Measurements from ENCODE around the gene IGSF5.

Gene IGSF5

DNA sequence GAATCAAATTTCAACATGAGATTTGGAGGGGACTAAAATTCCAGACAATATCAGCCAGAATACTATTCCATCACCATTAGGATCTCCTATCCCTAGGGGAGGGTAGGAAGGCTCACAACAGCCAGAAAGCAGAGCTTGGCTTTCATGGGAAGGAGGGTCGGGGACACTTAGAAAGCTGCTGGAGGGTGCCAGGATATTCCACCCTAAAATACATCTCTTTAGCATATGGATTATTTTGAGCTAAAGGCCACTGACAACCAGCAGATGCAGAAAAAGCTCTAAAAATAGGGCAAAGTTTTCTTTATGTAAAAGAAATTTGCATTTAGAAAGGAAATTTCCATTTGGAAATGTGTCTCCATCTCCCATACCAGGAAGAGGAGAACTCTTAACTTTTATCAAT, 68.0 kb downstream of the IGSF5 start:
- Histone ChIP-seq H3K9ac (ENCODE audit: insufficient read length, low read depth) (no peak overlapping the region), H3K36me3 (ENCODE audit: insufficient read depth, insufficient read length, low read length) (no peaks in the 10 kb centered on the region), H3K9me3 (ENCODE audit: insufficient read depth, low read length) (peaks cover 20% of the 10 kb centered on the region; the same call in 1 of the 2 replicates), H3K27me3 (ENCODE audit: insufficient read depth, insufficient read length) (no peaks in the 10 kb centered on the region), H3K4me1 (ENCODE audit: insufficient read depth, insufficient read length) (no peaks in the 10 kb centered on the region), H3K4me3 (ENCODE audit: insufficient read length, low read depth) (no peak overlapping the region)
- no peak for DNase-seq (ENCODE audit: low read depth, low spot score)
- TF ChIP-seq ZNF274 (IDR thresholded peaks at IDR 0.05; ENCODE audit: low read depth, low read length) (no peak), SUZ12 (IDR thresholded peaks at IDR 0.05; ENCODE audit: extremely low read depth, insufficient read depth, insufficient read length) (no peak), YY1 (IDR thresholded peaks at IDR 0.05; ENCODE audit: insufficient read depth, insufficient read length) (no peak)

GRCh38 chr21:39818557-39818956, 73.6 kb downstream of the IGSF5 start:
- no peak for TF ChIP-seq SUZ12 (IDR thresholded peaks at IDR 0.05; ENCODE audit: extremely low read depth, insufficient read depth, insufficient read length)
- TF ChIP-seq ZNF274 (IDR thresholded peaks at IDR 0.05; ENCODE audit: low read depth, low read length) = no peak
- no peak for TF ChIP-seq YY1 (IDR thresholded peaks at IDR 0.05; ENCODE audit: insufficient read depth, insufficient read length)
- Histone ChIP-seq H3K36me3 (ENCODE audit: insufficient read depth, insufficient read length, low read length) (no peaks in the 10 kb centered on the region), H3K9me3 (ENCODE audit: insufficient read depth, low read length) (peaks cover 8% of the 10 kb centered on the region; the same call in 1 of the 2 replicates), H3K9ac (ENCODE audit: insufficient read length, low read depth) (no peak overlapping the region), H3K27me3 (ENCODE audit: insufficient read depth, insufficient read length) (no peaks in the 10 kb centered on the region), H3K4me1 (ENCODE audit: insufficient read depth, insufficient read length) (no peaks in the 10 kb centered on the region), H3K4me3 (ENCODE audit: insufficient read length, low read depth) (no peak overlapping the region)
- no peak for DNase-seq (ENCODE audit: low read depth, low spot score)

DNA sequence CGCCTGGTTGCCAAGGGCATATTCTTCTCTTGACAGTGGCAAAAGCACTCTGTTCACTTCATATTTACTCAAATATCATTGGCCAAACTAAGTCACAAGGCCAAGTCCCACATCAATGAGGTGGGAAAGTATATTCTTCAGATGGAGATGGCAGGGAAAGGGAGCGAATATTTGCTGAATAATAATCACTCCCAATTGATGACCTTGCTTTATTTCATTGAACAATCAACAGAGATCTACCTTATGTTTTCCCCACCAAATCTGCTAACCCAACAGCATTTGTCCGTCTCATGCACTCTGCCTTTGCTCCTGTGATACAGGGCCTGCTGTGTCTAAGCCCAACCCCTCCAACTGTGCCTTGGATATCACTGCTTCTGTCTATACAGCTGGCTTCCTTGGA, 77.1 kb downstream of the IGSF5 start:
- Histone ChIP-seq H3K4me1 (ENCODE audit: insufficient read depth, insufficient read length) (no peaks in the 10 kb centered on the region), H3K27me3 (ENCODE audit: insufficient read depth, insufficient read length) (no peaks in the 10 kb centered on the region), H3K4me3 (ENCODE audit: insufficient read length, low read depth) (no peak overlapping the region), H3K9me3 (ENCODE audit: insufficient read depth, low read length) (no peaks in the 10 kb centered on the region), H3K36me3 (ENCODE audit: insufficient read depth, insufficient read length, low read length) (no peaks in the 10 kb centered on the region), H3K9ac (ENCODE audit: insufficient read length, low read depth) (no peak overlapping the region)
- TF ChIP-seq ZNF274 (IDR thresholded peaks at IDR 0.05; ENCODE audit: low read depth, low read length) = no peak
- no peak for TF ChIP-seq SUZ12 (IDR thresholded peaks at IDR 0.05; ENCODE audit: extremely low read depth, insufficient read depth, insufficient read length)
- TF ChIP-seq YY1 (IDR thresholded peaks at IDR 0.05; ENCODE audit: insufficient read depth, insufficient read length) = no peak
- no peak for DNase-seq (ENCODE audit: low read depth, low spot score)

GRCh38 chr21:39825250-39825649, 80.3 kb downstream of the IGSF5 start:
- no peak overlapping the region for H3K9ac ChIP-seq (ENCODE audit: insufficient read length, low read depth)
- no peaks in the 10 kb centered on the region for H3K4me1 ChIP-seq (ENCODE audit: insufficient read depth, insufficient read length)
- H3K9me3 ChIP-seq (ENCODE audit: insufficient read depth, low read length) = no peaks in the 10 kb centered on the region
- H3K36me3 ChIP-seq (ENCODE audit: insufficient read depth, insufficient read length, low read length) = no peaks in the 10 kb centered on the region
- no peaks in the 10 kb centered on the region for H3K27me3 ChIP-seq (ENCODE audit: insufficient read depth, insufficient read length)
- TF ChIP-seq YY1 (IDR thresholded peaks at IDR 0.05; ENCODE audit: insufficient read depth, insufficient read length) (no peak), SUZ12 (IDR thresholded peaks at IDR 0.05; ENCODE audit: extremely low read depth, insufficient read depth, insufficient read length) (no peak), ZNF274 (IDR thresholded peaks at IDR 0.05; ENCODE audit: low read depth, low read length) (no peak)
- DNase-seq (ENCODE audit: low read depth, low spot score) = no peak
- H3K4me3 ChIP-seq (ENCODE audit: insufficient read length, low read depth) = no peak overlapping the region

DNA sequence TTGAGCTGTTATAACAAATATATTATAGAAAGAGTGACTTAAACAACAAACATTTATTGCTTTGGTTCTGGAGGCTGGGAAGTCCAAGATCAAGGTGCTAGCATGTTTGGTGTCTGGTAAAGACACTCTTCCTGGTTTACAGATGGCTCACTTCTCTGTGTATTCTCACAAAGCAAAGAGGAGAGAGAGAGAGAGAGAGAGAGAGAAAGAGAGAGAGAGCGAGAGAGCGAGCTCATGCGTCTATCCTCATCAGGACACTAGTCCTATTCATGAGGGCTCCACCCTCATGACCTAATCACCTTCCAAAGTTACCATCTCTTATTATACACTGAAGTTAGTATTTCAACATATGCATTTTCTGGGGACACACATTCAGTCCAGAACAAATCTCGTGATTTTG, 89.6 kb downstream of the IGSF5 start:
- no peak overlapping the region for H3K9ac ChIP-seq (ENCODE audit: insufficient read length, low read depth)
- no peaks in the 10 kb centered on the region for H3K36me3 ChIP-seq (ENCODE audit: insufficient read depth, insufficient read length, low read length)
- no peak overlapping the region for H3K4me3 ChIP-seq (ENCODE audit: insufficient read length, low read depth)
- no peak for TF ChIP-seq YY1 (IDR thresholded peaks at IDR 0.05; ENCODE audit: insufficient read depth, insufficient read length)
- TF ChIP-seq ZNF274 (IDR thresholded peaks at IDR 0.05; ENCODE audit: low read depth, low read length) = no peak
- no peak for TF ChIP-seq SUZ12 (IDR thresholded peaks at IDR 0.05; ENCODE audit: extremely low read depth, insufficient read depth, insufficient read length)
- H3K27me3 ChIP-seq (ENCODE audit: insufficient read depth, insufficient read length) = no peaks in the 10 kb centered on the region
- no peaks in the 10 kb centered on the region for H3K9me3 ChIP-seq (ENCODE audit: insufficient read depth, low read length)
- no peaks in the 10 kb centered on the region for H3K4me1 ChIP-seq (ENCODE audit: insufficient read depth, insufficient read length)
- DNase-seq (ENCODE audit: low read depth, low spot score) = no peak

GRCh38 chr21:39837861-39838359, 92.9 kb downstream of the IGSF5 start:
- H3K9me3 ChIP-seq (ENCODE audit: insufficient read depth, low read length) = no peaks in the 10 kb centered on the region
- H3K36me3 ChIP-seq (ENCODE audit: insufficient read depth, insufficient read length, low read length) = no peaks in the 10 kb centered on the region
- DNase-seq (ENCODE audit: low read depth, low spot score) = no peak
- TF ChIP-seq SUZ12 (IDR thresholded peaks at IDR 0.05; ENCODE audit: extremely low read depth, insufficient read depth, insufficient read length) = no peak
- no peak for TF ChIP-seq ZNF274 (IDR thresholded peaks at IDR 0.05; ENCODE audit: low read depth, low read length)
- TF ChIP-seq YY1 (IDR thresholded peaks at IDR 0.05; ENCODE audit: insufficient read depth, insufficient read length) = no peak
- no peaks in the 10 kb centered on the region for H3K27me3 ChIP-seq (ENCODE audit: insufficient read depth, insufficient read length)
- no peak overlapping the region for H3K4me3 ChIP-seq (ENCODE audit: insufficient read length, low read depth)
- H3K9ac ChIP-seq (ENCODE audit: insufficient read length, low read depth) = no peak overlapping the region
- peaks cover 3% of the 10 kb centered on the region for H3K4me1 ChIP-seq (ENCODE audit: insufficient read depth, insufficient read length)

GRCh38 chr21:39840373-39841097, 95.6 kb downstream of the IGSF5 start:
- TF ChIP-seq SUZ12 (IDR thresholded peaks at IDR 0.05; ENCODE audit: extremely low read depth, insufficient read depth, insufficient read length) (no peak), YY1 (IDR thresholded peaks at IDR 0.05; ENCODE audit: insufficient read depth, insufficient read length) (no peak), ZNF274 (IDR thresholded peaks at IDR 0.05; ENCODE audit: low read depth, low read length) (no peak)
- no peak overlapping the region for H3K9ac ChIP-seq (ENCODE audit: insufficient read length, low read depth)
- DNase-seq (ENCODE audit: low read depth, low spot score) = no peak
- H3K4me3 ChIP-seq (ENCODE audit: insufficient read length, low read depth) = no peak overlapping the region
- H3K9me3 ChIP-seq (ENCODE audit: insufficient read depth, low read length) = no peaks in the 10 kb centered on the region
- no peaks in the 10 kb centered on the region for H3K36me3 ChIP-seq (ENCODE audit: insufficient read depth, insufficient read length, low read length)
- peaks cover 3% of the 10 kb centered on the region for H3K4me1 ChIP-seq (ENCODE audit: insufficient read depth, insufficient read length)
- H3K27me3 ChIP-seq (ENCODE audit: insufficient read depth, insufficient read length) = no peaks in the 10 kb centered on the region

Measured in NT2/D1 (cell line).